Kidney (tissue), 14 donors: Measurements from ENCODE around the gene CHN2. TPM values are rescaled to one million over a fixed set of nuclear protein-coding genes. Genes with fewer than 3 reads are reported as not detected.

Experiments used
- DNase-seq, 5 donors: peaks; one replicate each; pipeline ENCODE4 v3.0.0-alpha.2; 2013 to 2020
- FAIRE-seq: peaks from 2 replicates; lab custom pipeline; 2012; peaks lifted over from hg19 to GRCh38; lab: Jason Lieb, UNC
- H3K27ac ChIP-seq, 2 donors: one replicate each; pipeline ENCODE4 v1.7.0; 2013; ENCODE audit warnings: low read depth in 2 of 2, low read length in 2 of 2, inconsistent platforms in 1 of 2
- H3K27me3 ChIP-seq: one replicate; pipeline ENCODE4 v1.7.1; 2013; ENCODE audit warnings: low read length, inconsistent platforms; ENCODE audit not compliant: control insufficient read depth, insufficient read depth
- H3K36me3 ChIP-seq, 3 donors: one replicate each; pipeline versions ENCODE4 v1.7.0 to v1.7.1; 2013; ENCODE audit warnings: low read length in 3 of 3, control low read depth in 1 of 3, inconsistent platforms in 1 of 3; ENCODE audit not compliant: insufficient read depth in 3 of 3, control insufficient read depth in 2 of 3
- H3K4me1 ChIP-seq, 3 donors: one replicate each; pipeline versions ENCODE4 v1.7.0 to v1.7.1; 2013; ENCODE audit warnings: low read length in 3 of 3, inconsistent platforms in 1 of 3, low read depth in 1 of 3; ENCODE audit not compliant: control insufficient read depth in 2 of 3, insufficient read depth in 2 of 3
- H3K4me3 ChIP-seq, 3 donors: one replicate each; pipeline versions ENCODE4 v1.7.0 to v1.8.1; 2013; ENCODE audit warnings: low read length in 3 of 3, control low read depth in 1 of 3, inconsistent platforms in 1 of 3
- H3K9ac ChIP-seq, 3 donors: one replicate each; pipeline versions ENCODE4 v1.7.0 to v1.7.1; 2013; ENCODE audit warnings: low read length in 3 of 3, control low read depth in 1 of 3, inconsistent platforms in 1 of 3
- H3K9me3 ChIP-seq, 3 donors: one replicate each; pipeline versions ENCODE4 v1.7.0 to v1.7.1; 2013; ENCODE audit warnings: low read length in 3 of 3, control low read depth in 1 of 3, inconsistent platforms in 1 of 3; ENCODE audit not compliant: control insufficient read depth in 2 of 3, insufficient read depth in 1 of 3
- CTCF ChIP-seq: IDR thresholded peaks from 3 replicates; pipeline ENCODE4 v1.5.1; 2012; ENCODE audit warnings: mild to moderate bottlenecking, moderate library complexity, borderline replicate concordance; ENCODE audit not compliant: insufficient read depth; ENCODE audit errors: extremely low read depth
- intact Hi-C: fragments of 100-400 bp; cut with DNase I; formaldehyde crosslinking; loops from one replicate; pipeline ENCODE4 v1.11.1; 2022
- polyA plus RNA-seq: library from polyadenylated mRNA; stranded (reverse); fragments of 350-450 nt; fragmentation: Illumina TruSeq; extraction: RNeasy Lipid Tissue Mini Kit (QIAGEN cat#74804); gene quantifications from one replicate; pipeline ENCODE4 v1.2.3, GENCODE V29; 2014; ENCODE audit warnings: low read depth, low replicate concordance; ENCODE audit not compliant: insufficient read depth
- total RNA-seq: library from RNA; stranded (reverse); fragmentation: NEBNext Ultra II Directional; extraction: Animal tissue kit (Norgen Biotek cat#: 25700); gene quantifications from one replicate; pipeline ENCODE4 v1.2.1, GENCODE V29; 2021
- donor health status: control.
- donor health status: control.
- donor health status: control.
- donor health status: control.
- donor health status: control.
- donor health status: DM: yes; HTN: yes; CAD: no.
- donor health status: Normal renal cell carcinoma (clear cell type).

The CHN2 gene
- total and polyA plus RNA-seq, 2 donors from 2014 or later, result 7.4 to 22.5 TPM

- Histone ChIP-seq H3K36me3 (no peaks in the 10 kb centered on the region), H3K27ac (no peak overlapping the region), H3K27me3 (no peaks in the 10 kb centered on the region), H3K4me1 (no peaks in the 10 kb centered on the region), H3K9ac (no peak overlapping the region), H3K4me3 (no peak overlapping the region), H3K9me3 (no peaks in the 10 kb centered on the region)
- DNase-seq, result no peak
- no peak for TF ChIP-seq CTCF
- intact Hi-C loops, result no loop called here
- no peak for FAIRE-seq
Observed at GRCh38 chr7:29449569-29450260, 255.1 kb downstream of the CHN2 start.

GRCh38 chr7:29453021-29453420, 258.4 kb downstream of the CHN2 start:
- intact Hi-C loops, result no loop called here
- Histone ChIP-seq H3K4me3 (no peak overlapping the region), H3K9me3 (no peaks in the 10 kb centered on the region), H3K36me3 (no peaks in the 10 kb centered on the region), H3K4me1 (peaks cover 0 to 4% (median 0%) of the 10 kb centered on the region in 3 donors), H3K27ac (no peak overlapping the region), H3K9ac (no peak overlapping the region), H3K27me3 (no peaks in the 10 kb centered on the region)
- no peak for TF ChIP-seq CTCF
- no peak for DNase-seq
- no peak for FAIRE-seq

GRCh38 chr7:29454464-29454863, 259.9 kb downstream of the CHN2 start:
- FAIRE-seq, result no peak
- intact Hi-C loops, result no loop called here
- H3K36me3 ChIP-seq, result no peaks in the 10 kb centered on the region
- no peak overlapping the region for H3K27ac ChIP-seq
- no peak for TF ChIP-seq CTCF
- no peaks in the 10 kb centered on the region for H3K27me3 ChIP-seq
- H3K9ac ChIP-seq, result no peak overlapping the region
- no peak for DNase-seq
- H3K9me3 ChIP-seq, result no peaks in the 10 kb centered on the region
- H3K4me1 ChIP-seq, result peaks cover 0 to 4% (median 4%) of the 10 kb centered on the region in 3 donors
- no peak overlapping the region for H3K4me3 ChIP-seq

- H3K27me3 ChIP-seq, result no peaks in the 10 kb centered on the region
- FAIRE-seq (no peak), DNase-seq (no peak)
- H3K4me1 ChIP-seq, result peaks cover 0 to 4% (median 4%) of the 10 kb centered on the region in 3 donors
- H3K36me3 ChIP-seq, result no peaks in the 10 kb centered on the region
- H3K4me3 ChIP-seq, result no peak overlapping the region
- no peaks in the 10 kb centered on the region for H3K9me3 ChIP-seq
- no peak for TF ChIP-seq CTCF
- no peak overlapping the region for H3K27ac ChIP-seq
- intact Hi-C loops, result no loop called here
- no peak overlapping the region for H3K9ac ChIP-seq
Observed at GRCh38 chr7:29454899-29455451, 260.4 kb downstream of the CHN2 start.
